ENCODE data around the gene HOXD12.

GRCh38 chr2:176088048-176088936 lies 11.3 kb upstream of the HOXD12 start:
- no peak for TF ChIP-seq CTCF (conservative IDR thresholded peaks at IDR 0.05; ENCODE audit: low read length)
- TF ChIP-seq EZH2phosphoT487 (IDR thresholded peaks at IDR 0.05; ENCODE audit: borderline replicate concordance, low read depth, low read length), result no peak

Measured in OCI-LY7 (cell line).